Stomach smooth muscle (tissue), 2 donors: Measurements from ENCODE around the gene PKD2L1.
"Not testable (repeated sequence)": the region's sequence is repeated elsewhere in the genome, so short reads cannot be mapped to it uniquely, and the experiment has no call there.

Source experiments
- H3K27ac ChIP-seq: one replicate; pipeline ENCODE4 v1.7.0; 2013; ENCODE audit warnings: mild to moderate bottlenecking, low read length, inconsistent platforms
- H3K27me3 ChIP-seq, 2 donors: one replicate each; pipeline ENCODE4 v1.7.0; 2013; ENCODE audit warnings: low read length in 2 of 2; ENCODE audit not compliant: insufficient read depth in 2 of 2, control insufficient read depth in 1 of 2
- H3K36me3 ChIP-seq, 2 donors: one replicate each; pipeline ENCODE4 v1.7.0; 2013; ENCODE audit warnings: low read length in 2 of 2; ENCODE audit not compliant: control insufficient read depth in 2 of 2, insufficient read depth in 2 of 2
- H3K4me1 ChIP-seq: one replicate; pipeline ENCODE4 v1.7.0; 2013; ENCODE audit warnings: low read length; ENCODE audit not compliant: control insufficient read depth, insufficient read depth
- H3K4me3 ChIP-seq, 2 donors: one replicate each; pipeline ENCODE4 v1.7.0; 2013; ENCODE audit warnings: low read length in 2 of 2
- H3K9ac ChIP-seq, 2 donors: one replicate each; pipeline ENCODE4 v1.7.0; 2013; ENCODE audit warnings: low read length in 2 of 2, mild to moderate bottlenecking in 1 of 2
- H3K9me3 ChIP-seq, 2 donors: one replicate each; pipeline ENCODE4 v1.7.0; 2013; ENCODE audit warnings: low read length in 2 of 2; ENCODE audit not compliant: control insufficient read depth in 2 of 2
- donor health status: healthy.
- donor health status: Pancreatic carcinoma.

PKD2L1 gene

GRCh38 chr10:100330079-100330478 is at the start of gene PKD2L1:
Gene PKD2L1 (minus strand): TSS chr10:100330228. CDS start chr10:100330103, 125 bp downstream.
- H3K9ac ChIP-seq, result no peak within 1 kb of the TSS
- H3K27me3 ChIP-seq, result peaks cover 20% of the 10 kb centered on the region in 2 donors
- H3K9me3 ChIP-seq, result no peaks in the 10 kb centered on the region
- no peaks in the 10 kb centered on the region for H3K4me1 ChIP-seq
- no peak within 1 kb of the TSS for H3K4me3 ChIP-seq
- H3K36me3 ChIP-seq, result no peaks in the 10 kb centered on the region
- no peak within 1 kb of the TSS for H3K27ac ChIP-seq

- H3K36me3 ChIP-seq, result peaks cover 0 to 8% of the 10 kb centered on the region in 2 donors
These were observed 47.8 kb upstream of the PKD2L1 start for GRCh38 chr10:100377830-100378229.

GRCh38 chr10:100376656-100377055 is 46.6 kb upstream of the PKD2L1 start:
- not testable (repeated sequence) for H3K4me3 ChIP-seq

More at GRCh38 chr10:100377830-100378229, 47.8 kb upstream of the PKD2L1 start:
- Histone ChIP-seq H3K27me3 (no peaks in the 10 kb centered on the region), H3K9ac (no peak overlapping the region), H3K27ac (no peak overlapping the region), H3K4me1 (peaks cover 14% of the 10 kb centered on the region), H3K9me3 (no peaks in the 10 kb centered on the region), H3K4me3 (no peak overlapping the region)

GRCh38 chr10:100374677-100375353 is 44.8 kb upstream of the PKD2L1 start:
- peak overlapping the region; percentile 89 to 96 for H3K9ac ChIP-seq
- not testable (repeated sequence) for H3K9me3 ChIP-seq, H3K36me3 ChIP-seq, H3K27me3 ChIP-seq
- peak overlapping the region in 1 of 2 donors; percentile 86 for H3K4me3 ChIP-seq
- peaks cover 20% of the 10 kb centered on the region for H3K4me1 ChIP-seq
- H3K27ac ChIP-seq, result peak overlapping the region; percentile 92

More at GRCh38 chr10:100376656-100377055, 46.6 kb upstream of the PKD2L1 start:
- not testable (repeated sequence) for H3K9ac ChIP-seq, H3K27ac ChIP-seq, H3K27me3 ChIP-seq, H3K9me3 ChIP-seq, H3K36me3 ChIP-seq
- peaks cover 15% of the 10 kb centered on the region for H3K4me1 ChIP-seq

- Histone ChIP-seq H3K27me3 (no peaks in the 10 kb centered on the region), H3K9ac (peak overlapping the region; percentile 89 to 96), H3K4me3 (peak overlapping the region; percentile 86 to 92), H3K36me3 (no peaks in the 10 kb centered on the region), H3K27ac (peak overlapping the region; percentile 92), H3K4me1 (peaks cover 20% of the 10 kb centered on the region), H3K9me3 (no peaks in the 10 kb centered on the region)
These were observed 44.2 kb upstream of the PKD2L1 start for GRCh38 chr10:100374200-100374655.

GRCh38 chr10:100373298-100374199 is 43.5 kb upstream of the PKD2L1 start:
- Histone ChIP-seq H3K4me3 (peak overlapping the region; percentile 86 to 92), H3K27me3 (no peaks in the 10 kb centered on the region), H3K9ac (peak overlapping the region; percentile 89 to 96), H3K9me3 (no peaks in the 10 kb centered on the region), H3K36me3 (no peaks in the 10 kb centered on the region), H3K4me1 (peaks cover 20% of the 10 kb centered on the region), H3K27ac (peak overlapping the region; percentile 92)

- Histone ChIP-seq H3K27me3 (no peaks in the 10 kb centered on the region), H3K9me3 (no peaks in the 10 kb centered on the region), H3K36me3 (no peaks in the 10 kb centered on the region), H3K4me1 (peaks cover 20% of the 10 kb centered on the region), H3K9ac (peak overlapping the region; percentile 73 to 76), H3K4me3 (peak overlapping the region; percentile 86 to 92), H3K27ac (peak overlapping the region; percentile 92)
These were observed 42.6 kb upstream of the PKD2L1 start for GRCh38 chr10:100372415-100373297.

- Histone ChIP-seq H3K9me3 (no peaks in the 10 kb centered on the region), H3K4me1 (peaks cover 20% of the 10 kb centered on the region)
These were observed 41.5 kb upstream of the PKD2L1 start for GRCh38 chr10:100371482-100372027.

GRCh38 chr10:100370714-100371481 is 40.9 kb upstream of the PKD2L1 start:
- no peaks in the 10 kb centered on the region for H3K27me3 ChIP-seq
- no peaks in the 10 kb centered on the region for H3K36me3 ChIP-seq
- peaks cover 20% of the 10 kb centered on the region for H3K4me1 ChIP-seq
- peak overlapping the region in 1 of 2 donors; percentile 42 for H3K9ac ChIP-seq
- peak overlapping the region; percentile 18 for H3K27ac ChIP-seq
- no peak overlapping the region for H3K4me3 ChIP-seq
- H3K9me3 ChIP-seq, result no peaks in the 10 kb centered on the region

More at GRCh38 chr10:100371482-100372027, 41.5 kb upstream of the PKD2L1 start:
- Histone ChIP-seq H3K27ac (no peak overlapping the region), H3K4me3 (no peak overlapping the region), H3K36me3 (no peaks in the 10 kb centered on the region), H3K27me3 (no peaks in the 10 kb centered on the region), H3K9ac (no peak overlapping the region)
